NCI-H2029 treated with DMSO at 0.1 percent for 48 hours (cell line): ENCODE measurements around the gene PBX4.

ENCODE experiments used
- DNase-seq: peaks from one replicate; lab custom pipeline; 2025; lab: John Stamatoyannopoulos, UW

PBX4 gene

DNA sequence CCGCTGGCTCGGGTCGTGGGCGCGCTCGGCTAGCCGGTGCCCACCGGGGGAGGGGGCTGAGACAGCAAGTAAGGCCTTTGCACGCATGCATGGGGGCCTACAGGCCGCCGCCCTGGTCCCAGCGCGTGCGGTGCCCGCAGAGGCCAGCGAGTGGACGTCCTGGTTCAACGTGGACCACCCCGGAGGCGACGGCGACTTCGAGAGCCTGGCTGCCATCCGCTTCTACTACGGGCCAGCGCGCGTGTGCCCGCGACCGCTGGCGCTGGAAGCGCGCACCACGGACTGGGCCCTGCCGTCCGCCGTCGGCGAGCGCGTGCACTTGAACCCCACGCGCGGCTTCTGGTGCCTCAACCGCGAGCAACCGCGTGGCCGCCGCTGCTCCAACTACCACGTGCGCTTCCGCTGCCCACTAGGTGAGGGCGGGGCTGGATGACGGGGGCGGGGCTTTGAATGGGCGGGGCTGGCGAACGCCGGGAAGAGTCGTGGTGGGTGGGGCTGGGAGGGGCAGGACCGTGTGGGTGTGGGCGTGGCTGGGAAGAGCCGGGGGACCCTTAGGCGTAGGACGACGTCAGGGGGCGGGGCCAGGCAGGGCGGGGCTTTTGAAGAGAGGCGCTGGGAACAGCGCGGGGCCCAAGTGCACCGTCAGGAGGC, 78.3 kb downstream of the PBX4 start:
- DNase-seq: no peak

DNA sequence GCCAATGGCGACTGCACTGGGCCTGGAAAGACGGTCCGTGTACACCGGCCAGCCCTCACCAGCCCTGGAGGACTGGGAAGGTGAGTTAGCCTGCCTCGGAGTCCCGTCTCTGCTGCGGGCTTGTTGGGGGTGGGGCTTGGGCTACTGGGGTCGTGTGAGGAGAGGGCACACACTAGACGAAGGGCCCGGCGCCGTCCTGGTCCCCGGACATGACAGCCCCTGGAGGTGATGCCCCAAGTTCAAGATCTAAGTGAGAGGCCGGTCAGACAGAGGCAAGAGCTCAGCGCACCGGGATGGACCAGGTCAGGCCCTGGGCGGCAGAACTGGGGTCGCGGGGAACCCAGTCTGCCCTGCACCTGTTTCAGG, 78.8 kb downstream of the PBX4 start:
- DNase-seq: no peak

DNA sequence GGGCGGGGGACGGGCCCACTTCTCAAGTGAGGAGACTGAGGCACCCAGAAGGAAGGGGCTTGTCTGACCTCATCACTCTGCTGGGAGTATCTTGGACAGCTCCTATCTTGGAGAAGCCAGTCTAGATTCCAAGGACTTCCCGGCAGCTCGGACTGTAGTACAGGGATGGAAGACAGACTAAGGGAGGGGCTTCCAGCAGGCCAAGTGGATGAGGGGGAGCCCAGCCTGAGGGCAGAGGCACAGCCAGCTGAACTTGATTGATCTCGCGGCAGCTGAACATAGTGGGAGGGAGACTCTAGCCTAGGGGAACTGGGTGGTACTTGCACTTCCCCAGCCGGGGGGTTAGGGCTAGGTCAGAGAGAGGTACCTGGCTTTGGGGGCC, 79.7 kb downstream of the PBX4 start:
- no peak for DNase-seq

DNA sequence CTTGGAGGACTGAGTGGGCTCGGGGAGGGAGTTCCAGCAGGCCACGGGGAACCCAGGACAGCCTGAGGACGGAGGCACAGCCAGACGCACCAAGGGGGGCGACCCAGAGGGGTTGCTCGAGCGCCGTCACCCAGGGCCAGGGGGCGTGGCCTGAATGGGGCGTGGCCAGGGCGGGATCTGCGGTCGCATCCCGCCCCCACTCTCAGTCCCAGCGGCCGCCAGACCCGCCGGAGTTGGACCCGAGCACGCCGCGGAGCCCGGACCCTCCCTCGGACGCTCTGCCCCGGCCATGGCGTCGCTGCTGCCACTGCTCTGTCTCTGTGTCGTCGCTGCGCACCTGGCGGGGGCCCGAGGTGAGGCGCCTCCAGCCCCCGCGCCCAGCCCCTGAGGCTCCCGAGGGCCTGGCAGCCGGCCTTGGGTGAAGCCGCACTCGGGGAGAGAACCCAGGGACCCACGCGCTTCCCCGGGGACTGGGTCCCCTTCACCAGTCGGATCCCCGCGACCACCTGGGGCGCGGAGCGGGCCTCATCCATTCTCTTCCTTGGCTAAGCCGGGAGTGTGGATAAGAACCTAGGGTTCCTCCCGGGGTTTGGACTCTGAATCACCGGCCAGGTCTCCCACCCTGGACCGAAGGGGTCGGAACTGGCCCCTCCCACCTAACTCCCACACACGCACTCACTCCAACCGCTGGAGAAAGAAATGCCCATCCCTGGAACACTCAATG, 80.3 kb downstream of the PBX4 start, which contains the start of gene CILP2:
TSS of gene CILP2 (plus strand) at position 205 of the 724 bp plus-strand sequence. CDS start at position 290, 85 bp downstream.
- no peak for DNase-seq

DNA sequence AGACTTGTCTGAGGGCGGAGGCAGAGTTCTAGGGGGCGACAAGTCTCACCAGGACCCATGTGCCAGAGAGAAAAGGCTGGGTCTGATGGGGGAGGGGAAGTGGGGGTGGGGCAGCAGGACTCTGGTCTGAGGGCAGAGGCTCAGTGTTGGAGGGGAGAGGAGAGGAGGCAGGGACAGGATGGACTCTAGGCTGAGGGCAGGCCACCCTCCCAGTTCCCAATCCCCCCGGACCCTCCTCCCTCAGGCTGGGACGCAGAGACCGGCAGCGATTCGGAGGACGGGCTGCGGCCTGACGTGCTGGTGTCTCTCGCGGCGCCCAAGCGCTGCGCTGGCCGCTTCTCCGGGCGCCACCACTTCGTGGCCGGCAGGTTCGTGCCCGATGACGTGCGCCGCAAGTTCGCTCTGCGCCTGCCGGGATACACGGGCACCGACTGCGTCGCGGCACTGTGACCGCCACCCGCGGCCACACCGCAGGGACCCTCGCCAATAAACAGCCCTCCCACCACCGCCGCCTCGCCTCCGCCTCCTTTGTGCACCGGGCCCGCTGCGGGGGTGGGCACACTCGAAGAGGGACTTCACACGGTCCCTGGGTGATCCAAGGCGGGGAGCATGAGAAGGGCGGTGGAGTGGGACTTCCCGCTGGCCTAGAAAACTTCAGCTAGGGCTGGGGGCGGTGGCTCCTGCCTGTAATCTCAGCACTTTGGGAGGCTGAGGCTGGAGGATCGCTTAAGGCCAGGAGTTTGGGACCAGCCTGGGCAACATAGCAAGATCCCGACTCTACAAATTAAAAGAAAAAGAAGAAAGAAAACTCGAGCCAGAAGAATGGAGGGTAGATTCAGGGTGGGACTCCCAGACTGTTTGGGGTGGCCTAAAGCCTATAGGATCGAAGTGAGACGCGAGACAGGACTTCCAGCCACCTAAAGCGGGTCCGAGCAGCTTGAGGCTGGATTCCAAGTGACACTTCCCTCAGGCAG, 81.1 kb downstream of the PBX4 start:
- no peak for DNase-seq

DNA sequence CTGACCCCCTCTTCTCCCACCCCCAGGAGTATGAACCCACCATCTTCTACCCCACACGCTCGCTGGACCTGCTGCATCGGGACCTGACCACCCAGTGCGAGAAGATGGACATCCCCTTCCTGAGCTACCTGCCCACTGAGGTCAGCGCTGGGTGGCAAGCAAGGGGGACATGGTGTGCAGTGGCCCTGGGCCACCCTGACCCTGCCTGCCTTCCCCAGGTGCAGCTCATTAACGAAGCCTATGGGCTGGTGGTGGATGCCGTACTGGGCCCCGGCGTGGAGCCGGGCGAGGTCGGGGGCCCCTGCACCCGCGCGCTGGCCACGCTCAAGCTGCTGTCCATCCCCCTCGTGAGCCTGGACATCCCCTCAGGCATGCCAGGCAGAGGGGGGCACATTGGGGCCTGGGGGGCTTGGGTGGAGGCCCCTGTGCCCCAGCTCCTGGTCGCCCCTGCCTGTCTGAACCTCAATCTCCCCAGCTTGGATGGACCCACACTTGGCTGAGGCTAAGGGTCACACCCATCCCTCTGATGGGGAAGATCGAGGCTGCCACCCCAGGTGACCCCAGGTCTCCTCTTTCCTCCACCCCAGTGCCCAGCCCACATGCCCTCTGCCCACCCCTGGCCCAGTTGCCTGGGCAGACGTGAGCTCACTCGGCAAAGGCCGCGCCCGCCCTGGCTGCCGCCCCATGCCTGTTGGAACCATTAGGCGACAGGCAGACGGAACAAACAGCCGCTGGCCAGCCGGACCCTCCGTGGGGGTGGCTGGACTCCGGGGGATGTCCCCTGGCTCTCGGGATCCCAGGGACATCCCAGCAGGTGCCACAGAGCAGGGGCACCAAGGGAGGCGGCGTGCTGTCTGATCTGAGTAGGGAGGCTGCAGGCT, 82.9 kb downstream of the PBX4 start:
- no peak for DNase-seq

DNA sequence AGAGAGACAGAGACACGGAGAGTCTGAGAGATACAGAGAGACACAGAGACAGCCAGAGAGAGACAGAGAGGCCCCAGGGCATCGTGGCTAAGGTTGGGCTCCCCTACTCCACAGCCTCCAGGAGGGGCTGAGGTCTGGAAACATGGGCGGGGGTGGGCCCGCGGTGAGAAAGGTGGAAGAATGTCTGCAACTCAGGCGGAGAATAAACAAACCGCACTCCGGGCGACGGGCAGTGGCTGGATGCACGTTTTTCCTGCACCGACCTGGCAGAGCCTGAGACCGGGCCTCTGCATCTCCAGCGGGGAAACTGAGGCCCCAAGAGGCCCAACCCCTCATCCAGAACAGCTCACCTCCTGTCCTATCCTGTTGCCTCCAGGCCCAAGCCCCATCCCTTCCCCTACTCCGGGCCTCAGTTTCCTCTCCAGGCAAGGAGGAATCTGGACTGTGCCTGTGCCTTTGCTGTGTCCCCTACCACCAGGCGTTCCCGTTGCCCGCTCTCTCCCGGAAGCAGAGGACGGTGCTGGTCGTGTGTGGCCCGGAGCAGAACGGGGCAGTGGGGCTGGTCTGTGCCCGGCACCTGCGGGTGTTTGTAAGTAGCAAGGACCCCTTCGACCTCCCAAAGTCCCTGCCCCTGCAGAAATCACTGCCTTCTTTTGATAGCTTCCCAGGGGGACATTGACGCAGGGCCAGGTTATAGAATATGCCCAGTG, 83.8 kb downstream of the PBX4 start:
- no peak for DNase-seq

DNA sequence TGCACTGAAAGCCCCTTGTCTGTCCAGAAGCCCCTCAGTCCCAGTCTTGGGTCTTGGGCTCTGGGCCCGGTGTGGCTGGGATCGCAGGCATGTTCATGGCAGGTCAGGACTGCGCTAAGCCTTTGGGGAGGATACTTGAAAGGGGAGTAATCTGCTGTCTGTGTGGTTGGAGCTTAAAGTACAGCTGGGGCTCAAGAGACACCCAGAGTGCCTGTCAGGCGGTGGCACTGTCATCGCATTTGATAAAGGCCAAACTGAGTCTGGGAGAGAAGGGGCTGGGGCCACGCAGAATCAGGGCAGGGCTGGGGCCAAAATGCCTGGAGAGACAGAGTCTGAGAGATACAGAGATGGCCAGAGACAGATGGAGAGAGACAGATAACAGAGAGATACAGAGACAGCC, 84.6 kb downstream of the PBX4 start:
- no peak for DNase-seq

DNA sequence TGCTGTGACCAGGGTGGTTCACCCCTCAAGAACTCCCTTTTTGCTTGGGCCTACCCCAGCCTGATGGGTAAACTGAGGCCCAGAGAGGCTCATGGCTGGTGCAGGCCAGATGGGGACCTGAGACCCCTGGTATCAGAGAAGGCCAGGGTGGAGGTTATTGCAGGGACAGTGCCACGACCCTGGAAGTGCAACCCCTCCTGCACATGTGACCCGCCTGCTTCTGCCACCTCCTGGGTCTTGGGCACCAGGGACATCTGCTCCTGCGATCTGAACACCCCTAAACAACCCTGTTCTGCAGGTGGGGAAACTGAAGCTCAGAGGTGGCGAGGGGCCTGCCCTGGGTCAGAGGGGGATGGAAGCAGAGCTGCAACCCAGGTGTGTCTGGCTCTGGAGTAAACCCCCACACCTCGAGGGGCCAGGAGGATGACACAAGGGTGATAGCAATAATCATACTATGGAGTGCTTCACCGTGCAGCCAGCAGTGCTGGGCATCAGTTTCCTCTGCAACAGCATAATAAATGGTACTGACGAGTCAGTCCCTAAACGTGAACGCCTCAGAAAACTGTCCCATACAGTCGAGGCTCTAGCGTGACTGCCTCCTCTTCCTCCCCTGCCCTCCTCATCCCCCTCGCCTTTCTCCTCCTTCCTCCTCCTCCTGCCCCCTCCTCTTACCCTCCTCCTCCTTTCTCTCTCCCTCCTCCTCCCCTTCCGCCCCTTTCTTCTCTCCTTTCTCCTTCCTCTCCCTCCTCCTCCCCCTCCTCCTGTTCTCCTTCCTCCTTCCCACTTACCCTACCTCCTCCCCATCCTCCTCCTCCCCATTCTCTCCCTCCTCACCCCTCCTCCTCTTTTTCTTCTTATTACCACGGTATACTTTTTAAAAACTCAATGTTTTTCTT, 85.4 kb downstream of the PBX4 start:
- DNase-seq: no peak

DNA sequence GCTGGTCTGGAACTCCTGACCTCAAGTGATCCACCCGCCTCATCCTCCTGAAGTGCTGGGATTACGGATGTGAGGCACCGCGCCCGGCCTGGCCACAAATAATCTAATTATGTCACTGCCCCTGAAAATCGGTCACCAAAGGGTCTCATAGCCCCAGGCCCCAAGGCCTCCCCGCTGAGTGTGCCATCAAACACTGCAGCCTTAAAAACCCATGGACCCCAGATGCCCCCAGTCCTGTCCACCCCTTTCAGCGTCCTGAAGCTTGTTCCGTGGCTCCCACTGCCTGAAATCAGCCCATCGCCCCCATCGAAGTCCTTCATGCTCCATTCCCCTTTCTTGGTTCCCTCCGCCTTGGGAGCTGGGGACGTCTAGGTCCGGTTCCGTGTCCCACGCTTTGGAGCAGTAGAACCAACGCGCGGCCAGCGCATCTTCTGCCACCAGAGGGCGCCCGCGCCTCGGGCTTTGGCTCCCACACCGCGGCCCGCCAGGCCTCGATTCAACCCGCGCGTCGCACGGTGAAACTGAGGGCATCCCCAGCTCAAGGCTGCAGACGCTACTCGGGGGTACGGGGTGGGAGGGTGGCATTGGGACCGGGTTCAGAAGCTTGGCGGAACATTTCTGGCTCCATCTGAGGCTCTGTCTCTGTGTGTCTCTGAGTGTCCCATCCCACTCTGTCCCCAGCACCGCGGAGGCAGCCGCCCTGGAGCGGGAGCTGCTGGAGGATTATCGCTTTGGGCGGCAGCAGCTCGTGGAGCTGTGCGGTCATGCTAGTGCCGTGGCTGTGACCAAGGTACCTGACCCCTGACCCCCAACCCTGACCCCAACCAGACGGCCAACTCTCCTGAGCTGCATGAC, 86.3 kb downstream of the PBX4 start:
- peak; percentile 33 for DNase-seq

DNA sequence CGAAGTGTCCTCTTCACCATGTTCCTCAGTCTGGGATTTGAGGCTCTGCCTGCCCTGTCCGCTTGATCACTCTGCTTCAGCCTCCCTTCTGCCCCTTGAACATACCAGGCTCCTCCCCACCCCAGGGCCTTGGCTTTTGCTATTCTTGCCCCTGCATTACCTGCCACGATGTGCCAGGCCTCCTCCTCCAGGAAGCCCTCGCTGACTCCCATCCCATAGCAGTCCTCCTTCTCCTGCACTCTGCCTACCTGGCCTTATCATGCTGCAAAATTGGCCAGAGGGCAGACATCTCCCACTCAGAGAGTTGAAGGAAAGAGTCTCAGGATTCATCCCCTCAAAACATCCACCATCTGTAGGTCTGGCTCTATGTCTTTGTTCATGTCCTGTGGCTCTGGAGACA, 87.6 kb downstream of the PBX4 start:
- no peak for DNase-seq

DNA sequence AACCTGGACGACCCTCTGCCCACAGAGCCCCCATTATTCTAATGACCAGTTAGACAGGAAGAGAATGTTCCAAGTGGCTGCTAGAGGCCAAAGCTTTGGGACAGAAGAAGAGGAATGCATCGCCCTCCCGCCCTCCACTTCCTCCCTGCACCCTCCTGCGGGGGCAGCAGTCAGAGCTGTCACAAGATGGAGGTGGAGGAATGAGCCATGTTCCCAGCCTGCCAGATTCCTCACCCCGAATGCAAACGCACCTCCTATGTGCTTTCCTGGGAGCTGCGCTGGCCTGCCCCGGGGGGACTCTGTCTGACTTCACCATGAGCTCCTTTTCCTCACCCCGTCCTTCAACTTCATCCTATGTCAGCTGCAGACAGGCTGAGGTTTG, 88.1 kb downstream of the PBX4 start:
- no peak for DNase-seq

DNA sequence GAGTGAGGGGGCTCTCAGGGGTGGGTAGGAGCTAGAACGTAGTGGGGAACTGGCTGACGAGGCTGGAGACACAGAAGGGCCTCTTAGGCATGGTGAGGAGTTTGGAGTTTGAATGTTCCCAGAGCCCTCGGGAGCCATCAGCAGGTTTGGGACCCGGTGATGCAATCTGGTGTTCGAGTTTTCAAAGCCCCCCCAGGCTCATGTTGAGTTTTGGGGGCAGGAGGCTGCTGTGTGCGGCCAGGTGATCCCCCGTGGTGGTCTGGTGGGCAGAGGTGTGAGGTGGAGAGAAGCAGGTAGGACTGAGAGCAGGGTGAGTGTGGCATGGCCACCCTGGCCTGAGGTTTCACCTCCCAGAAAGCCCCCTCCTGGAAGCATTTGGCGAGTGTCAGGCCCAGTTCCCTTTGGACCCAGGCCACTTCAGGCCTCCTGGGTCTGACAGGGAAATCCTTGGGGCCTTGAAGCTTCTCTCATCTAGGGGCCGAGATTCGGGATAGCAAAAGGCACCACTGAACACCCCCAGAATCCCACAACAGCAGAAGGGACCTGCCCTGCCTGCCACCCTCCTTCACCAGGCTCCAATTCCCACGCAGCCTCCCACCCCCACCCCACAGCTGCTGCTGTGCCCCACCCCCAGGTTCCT, 88.6 kb downstream of the PBX4 start:
- no peak for DNase-seq

DNA sequence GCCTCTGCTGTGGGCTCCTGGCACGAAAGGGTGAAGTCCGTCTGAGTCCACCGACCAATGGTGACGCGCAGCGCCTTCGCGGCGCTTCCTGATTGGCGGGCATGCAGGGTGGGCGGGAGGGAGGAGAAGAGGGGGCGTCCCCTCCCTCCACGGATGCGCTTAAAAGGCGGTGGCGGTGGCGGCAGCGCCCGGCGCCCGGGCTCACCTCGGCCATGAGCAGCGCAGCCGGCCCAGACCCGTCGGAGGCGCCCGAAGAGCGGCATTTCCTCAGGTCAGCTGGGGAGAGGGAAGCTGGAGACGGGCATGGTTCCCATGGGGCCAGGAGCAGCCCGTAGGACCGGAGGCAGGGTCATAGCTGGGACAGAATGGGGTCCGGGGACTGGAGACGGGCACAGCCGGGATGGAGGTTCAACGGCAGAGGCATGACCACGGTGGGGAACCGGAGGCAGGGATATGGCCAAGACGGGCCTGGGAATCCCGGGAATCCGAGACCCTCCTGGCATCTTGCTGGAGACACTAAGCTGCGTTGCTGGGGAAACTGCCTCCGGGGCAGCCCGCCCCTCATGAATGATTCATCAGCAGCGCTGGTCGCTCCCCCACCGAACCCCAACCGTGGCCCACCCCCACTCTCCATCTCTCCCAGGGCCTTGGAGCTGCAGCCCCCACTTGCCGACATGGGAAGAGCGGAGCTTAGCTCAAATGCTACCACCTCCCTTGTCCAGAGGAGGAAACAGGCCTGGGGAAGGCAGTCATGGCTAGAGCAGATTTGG, 89.6 kb downstream of the PBX4 start, which contains the start of gene YJEFN3:
TSS of gene YJEFN3 (plus strand) at position 191 of the 770 bp plus-strand sequence. CDS start at position 213, 22 bp downstream.
- DNase-seq: no peak

DNA sequence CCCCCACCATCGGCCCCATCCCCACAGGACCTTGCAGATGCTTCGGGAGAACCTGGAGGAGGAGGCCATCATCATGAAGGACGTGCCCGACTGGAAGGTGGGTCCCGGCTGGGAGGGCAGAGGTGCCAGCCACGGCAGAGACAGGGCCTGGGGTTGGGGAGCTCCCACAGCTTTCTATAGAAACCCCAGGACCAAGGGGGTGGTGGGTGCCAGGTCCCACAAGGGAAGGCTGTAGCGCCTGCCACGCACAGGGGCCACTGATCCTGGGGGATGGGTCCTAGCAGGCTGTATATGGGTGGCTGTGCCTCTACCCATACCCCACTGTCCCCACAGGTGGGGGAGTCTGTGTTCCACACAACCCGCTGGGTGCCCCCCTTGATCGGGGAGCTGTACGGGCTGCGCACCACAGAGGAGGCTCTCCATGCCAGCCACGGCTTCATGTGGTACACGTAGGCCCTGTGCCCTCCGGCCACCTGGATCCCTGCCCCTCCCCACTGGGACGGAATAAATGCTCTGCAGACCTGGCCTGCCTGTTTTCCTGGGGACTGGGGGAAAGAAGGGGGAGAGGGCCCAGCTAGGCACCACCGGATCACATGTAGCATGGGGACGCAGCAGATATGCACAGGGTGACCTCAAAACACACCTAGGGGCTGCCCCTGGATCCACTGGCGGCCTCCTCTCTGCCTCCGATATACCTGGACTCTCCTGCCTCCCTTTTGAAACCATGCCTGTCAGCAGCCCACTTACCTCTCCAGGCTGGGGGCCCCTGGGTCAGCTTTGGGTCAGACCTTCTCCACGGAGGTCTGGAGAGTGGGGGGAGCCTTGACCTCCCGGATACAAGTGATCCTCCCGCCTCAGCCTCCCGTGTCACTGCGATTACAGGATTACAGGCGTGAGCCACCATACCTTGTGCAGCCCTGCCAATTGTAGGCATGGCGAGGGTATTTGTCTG, 90.5 kb downstream of the PBX4 start:
- DNase-seq: no peak

DNA sequence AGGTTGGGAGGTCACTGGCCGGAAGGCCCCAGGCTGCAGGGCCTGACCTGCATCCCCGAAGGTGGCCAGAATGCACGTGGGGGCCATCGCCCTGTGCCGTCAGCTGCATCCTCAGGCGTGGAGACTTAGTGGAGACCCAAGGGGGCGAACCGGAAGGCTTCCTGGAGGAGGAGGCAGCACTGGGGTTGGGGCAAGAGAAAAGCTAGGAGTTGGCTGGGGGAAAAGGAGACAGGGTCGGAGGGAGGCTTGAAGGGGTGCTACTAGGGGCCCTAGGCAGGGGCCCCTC, 91.2 kb downstream of the PBX4 start:
- DNase-seq: no peak
